Karpas-422 (cell line): ENCODE data around the gene ROR2. TPM values are rescaled to one million over a fixed set of nuclear protein-coding genes. Genes with fewer than 3 reads are reported as not detected.

Experiments used
- DNase-seq: peaks from one replicate; pipeline ENCODE4 v3.0.0-alpha.2; 2015
- H2AFZ ChIP-seq: fragments of 200-600 bp; sonication (generic); 2 replicates; pipeline ENCODE4 v1.6.1; 2014; ENCODE audit warnings: antibody characterized with exemption, low read length, mixed read lengths
- H3K27ac ChIP-seq: fragments of 200-600 bp; sonication (generic); 2 replicates; pipeline ENCODE4 v1.5.1; 2014; ENCODE audit warnings: mild to moderate bottlenecking, low read length, moderate library complexity
- H3K27me3 ChIP-seq: fragments of 200-600 bp; sonication (generic); 2 replicates; pipeline ENCODE4 v1.6.1; 2014; ENCODE audit warnings: low read length, mixed read lengths
- H3K36me3 ChIP-seq: fragments of 200-600 bp; sonication (generic); 2 replicates; pipeline ENCODE4 v1.6.1; 2014; ENCODE audit warnings: low read length, mixed read lengths; ENCODE audit not compliant: insufficient read depth
- H3K4me1 ChIP-seq: fragments of 200-600 bp; sonication (generic); 2 replicates; pipeline ENCODE4 v1.6.1; 2014; ENCODE audit warnings: mild to moderate bottlenecking, low read length, mixed read lengths
- H3K4me2 ChIP-seq: fragments of 200-600 bp; sonication (generic); 2 replicates; pipeline ENCODE4 v1.6.1; 2014; ENCODE audit warnings: low read length, low read depth, mild to moderate bottlenecking; ENCODE audit not compliant: poor library complexity, severe bottlenecking
- H3K4me3 ChIP-seq: fragments of 200-600 bp; sonication (generic); 2 replicates; pipeline ENCODE4 v1.5.1; 2014; ENCODE audit warnings: mild to moderate bottlenecking, antibody characterized with exemption, low read length, mixed read lengths
- H3K79me2 ChIP-seq: fragments of 200-600 bp; sonication (generic); 2 replicates; pipeline ENCODE4 v1.6.1; 2014; ENCODE audit warnings: mild to moderate bottlenecking, low read length, mixed read lengths
- H3K9ac ChIP-seq: fragments of 200-600 bp; sonication (generic); 2 replicates; pipeline ENCODE4 v1.6.0; 2014; ENCODE audit warnings: low read length
- H3K9me2 ChIP-seq: fragments of 200-600 bp; sonication (generic), shearing (Covaris generic); replicated peaks from 2 replicates; pipeline ENCODE4 v1.6.0; 2014; ENCODE audit warnings: mild to moderate bottlenecking, low read length, moderate library complexity; ENCODE audit not compliant: insufficient read depth
- H3K9me3 ChIP-seq: fragments of 300-700, 200-600 bp; sonication (generic); 2 replicates; pipeline ENCODE4 v1.6.1; 2014; ENCODE audit warnings: low read length, mixed read lengths
- H4K20me1 ChIP-seq: fragments of 200-600 bp; sonication (generic); 2 replicates; pipeline ENCODE4 v1.6.1; 2014; ENCODE audit warnings: mild to moderate bottlenecking, antibody characterized with exemption, low read length, low read depth; ENCODE audit not compliant: insufficient read depth
- total RNA-seq: library from RNA; depleted of rRNA; stranded (reverse); fragments of >200 nt; shearing (Covaris generic); gene quantifications from 2 replicates; pipeline ENCODE4 v1.2.3, GENCODE V29; 2014; ENCODE audit warnings: low replicate concordance

The ROR2 gene
- total RNA-seq, 1 experiment from 2014 or later, result not detected

- H2AFZ ChIP-seq, result no peak overlapping the region
- no peaks in the 10 kb centered on the region for H3K9me2 ChIP-seq
- no peaks in the 10 kb centered on the region for H3K27me3 ChIP-seq
- H3K4me1 ChIP-seq, result peaks cover 12% of the 10 kb centered on the region
- no peaks in the 10 kb centered on the region for H4K20me1 ChIP-seq
- no peak overlapping the region for H3K4me2 ChIP-seq
- H3K27ac ChIP-seq, result no peak overlapping the region
- peaks cover under 1% of the 10 kb centered on the region; the same call in 1 of the 2 replicates for H3K9me3 ChIP-seq
- no peaks in the 10 kb centered on the region for H3K79me2 ChIP-seq
- no peak overlapping the region for H3K4me3 ChIP-seq
- no peak overlapping the region for H3K9ac ChIP-seq
- no peaks in the 10 kb centered on the region for H3K36me3 ChIP-seq
- DNase-seq, result no peak
Observed at GRCh38 chr9:91924090-91924489, 25.9 kb downstream of the ROR2 start.

GRCh38 chr9:91923145-91923544, 26.9 kb downstream of the ROR2 start:
- no peaks in the 10 kb centered on the region for H3K79me2 ChIP-seq
- H3K9ac ChIP-seq, result no peak overlapping the region
- H3K4me2 ChIP-seq, result no peak overlapping the region
- DNase-seq, result no peak
- no peaks in the 10 kb centered on the region for H3K36me3 ChIP-seq
- no peak overlapping the region for H3K4me3 ChIP-seq
- H2AFZ ChIP-seq, result no peak overlapping the region
- no peaks in the 10 kb centered on the region for H3K9me2 ChIP-seq
- no peaks in the 10 kb centered on the region for H4K20me1 ChIP-seq
- H3K27me3 ChIP-seq, result no peaks in the 10 kb centered on the region
- peaks cover 12% of the 10 kb centered on the region for H3K4me1 ChIP-seq
- H3K9me3 ChIP-seq, result no peaks in the 10 kb centered on the region
- no peak overlapping the region for H3K27ac ChIP-seq

GRCh38 chr9:91921371-91921770, 28.7 kb downstream of the ROR2 start:
- Histone ChIP-seq H4K20me1 (no peaks in the 10 kb centered on the region), H3K4me1 (peaks cover 12% of the 10 kb centered on the region), H3K9me2 (no peaks in the 10 kb centered on the region), H3K36me3 (no peaks in the 10 kb centered on the region), H3K4me3 (no peak overlapping the region), H3K27ac (no peak overlapping the region), H3K9ac (no peak overlapping the region), H3K4me2 (no peak overlapping the region), H3K79me2 (no peaks in the 10 kb centered on the region), H2AFZ (no peak overlapping the region), H3K9me3 (no peaks in the 10 kb centered on the region), H3K27me3 (no peaks in the 10 kb centered on the region)
- DNase-seq, result no peak

- Histone ChIP-seq H3K9ac (no peak overlapping the region), H3K9me2 (no peaks in the 10 kb centered on the region), H3K79me2 (no peaks in the 10 kb centered on the region), H3K36me3 (no peaks in the 10 kb centered on the region), H4K20me1 (no peaks in the 10 kb centered on the region), H3K9me3 (no peaks in the 10 kb centered on the region), H3K27me3 (no peaks in the 10 kb centered on the region), H3K4me2 (peak overlapping the region; percentile 9), H2AFZ (no peak overlapping the region), H3K4me3 (no peak overlapping the region), H3K4me1 (peaks cover 12% of the 10 kb centered on the region), H3K27ac (no peak overlapping the region)
- no peak for DNase-seq
Observed at GRCh38 chr9:91920630-91921350, 29.2 kb downstream of the ROR2 start.

GRCh38 chr9:91919621-91920020, 30.4 kb downstream of the ROR2 start:
- Histone ChIP-seq H3K4me1 (peaks cover 12% of the 10 kb centered on the region), H3K27ac (no peak overlapping the region)

GRCh38 chr9:91917436-91917835, 32.6 kb downstream of the ROR2 start:
- Histone ChIP-seq H2AFZ (no peak overlapping the region), H3K9me2 (no peaks in the 10 kb centered on the region), H3K9ac (no peak overlapping the region), H3K79me2 (no peaks in the 10 kb centered on the region), H3K4me2 (no peak overlapping the region), H3K9me3 (no peaks in the 10 kb centered on the region), H3K27ac (no peak overlapping the region), H3K27me3 (no peaks in the 10 kb centered on the region), H4K20me1 (no peaks in the 10 kb centered on the region), H3K4me1 (peaks cover 12% of the 10 kb centered on the region), H3K36me3 (no peaks in the 10 kb centered on the region), H3K4me3 (no peak overlapping the region)
- no peak for DNase-seq

More at GRCh38 chr9:91919621-91920020, 30.4 kb downstream of the ROR2 start:
- Histone ChIP-seq H3K4me3 (no peak overlapping the region), H3K4me2 (no peak overlapping the region), H4K20me1 (no peaks in the 10 kb centered on the region), H3K36me3 (no peaks in the 10 kb centered on the region), H3K9me2 (no peaks in the 10 kb centered on the region), H3K79me2 (no peaks in the 10 kb centered on the region), H3K27me3 (no peaks in the 10 kb centered on the region), H2AFZ (no peak overlapping the region), H3K9me3 (no peaks in the 10 kb centered on the region), H3K9ac (no peak overlapping the region)
- no peak for DNase-seq

GRCh38 chr9:91915524-91916263, 34.3 kb downstream of the ROR2 start:
- no peak overlapping the region for H3K9ac ChIP-seq
- no peaks in the 10 kb centered on the region for H3K9me2 ChIP-seq
- no peaks in the 10 kb centered on the region for H3K36me3 ChIP-seq
- DNase-seq, result no peak
- H2AFZ ChIP-seq, result no peak overlapping the region
- no peaks in the 10 kb centered on the region for H3K27me3 ChIP-seq
- H3K9me3 ChIP-seq, result no peaks in the 10 kb centered on the region
- no peaks in the 10 kb centered on the region for H3K79me2 ChIP-seq
- H3K4me1 ChIP-seq, result peaks cover 6% of the 10 kb centered on the region
- no peak overlapping the region for H3K4me2 ChIP-seq
- H3K4me3 ChIP-seq, result no peak overlapping the region
- no peaks in the 10 kb centered on the region for H4K20me1 ChIP-seq
- H3K27ac ChIP-seq, result no peak overlapping the region

GRCh38 chr9:91914937-91915336, 35.1 kb downstream of the ROR2 start:
- Histone ChIP-seq H4K20me1 (no peaks in the 10 kb centered on the region), H3K36me3 (no peaks in the 10 kb centered on the region), H3K4me1 (no peaks in the 10 kb centered on the region), H3K9ac (no peak overlapping the region), H2AFZ (no peak overlapping the region), H3K4me3 (no peak overlapping the region), H3K9me2 (no peaks in the 10 kb centered on the region), H3K27me3 (no peaks in the 10 kb centered on the region), H3K4me2 (no peak overlapping the region), H3K27ac (no peak overlapping the region), H3K9me3 (no peaks in the 10 kb centered on the region), H3K79me2 (no peaks in the 10 kb centered on the region)
- DNase-seq, result no peak
